Mesenchymal stem cell (in vitro differentiated cells and primary cell): ENCODE measurements around the gene SPEG.

ENCODE experiments used
- DNase-seq: peaks from one replicate; pipeline ENCODE4 v3.0.0-alpha.2; 2013
- H2AFZ ChIP-seq: one replicate; pipeline ENCODE4 v1.6.1; 2013; ENCODE audit warnings: low read depth, mild to moderate bottlenecking, control low read depth, inconsistent platforms, low read length, moderate library complexity
- H2AK5ac ChIP-seq: 2 replicates; pipeline ENCODE4 v1.6.1; 2013; ENCODE audit warnings: low read length, moderate library complexity, mild to moderate bottlenecking, inconsistent platforms; ENCODE audit not compliant: severe bottlenecking
- H2BK120ac ChIP-seq: one replicate; pipeline ENCODE4 v1.6.1; 2013; ENCODE audit warnings: low read depth, mild to moderate bottlenecking, inconsistent platforms, low read length, moderate library complexity
- H2BK12ac ChIP-seq, 2 experiments: one replicate each; pipeline ENCODE4 v1.6.1; 2013; ENCODE audit warnings: inconsistent platforms in 2 of 2, low read length in 2 of 2, mild to moderate bottlenecking in 2 of 2, moderate library complexity in 2 of 2, control low read depth in 1 of 2
- H2BK15ac ChIP-seq: one replicate; pipeline ENCODE4 v1.6.1; 2013; ENCODE audit warnings: mild to moderate bottlenecking, low read depth, inconsistent platforms; ENCODE audit not compliant: poor library complexity, severe bottlenecking
- H2BK5ac ChIP-seq: 2 replicates; pipeline ENCODE4 v1.6.1; 2013; ENCODE audit warnings: low read depth, mild to moderate bottlenecking, low read length, control low read depth, inconsistent platforms; ENCODE audit not compliant: poor library complexity, severe bottlenecking
- H3K14ac ChIP-seq, 2 experiments: one replicate each; pipeline ENCODE4 v1.6.1; 2013; ENCODE audit warnings: inconsistent platforms in 2 of 2, low read length in 2 of 2, control low read depth in 1 of 2, mild to moderate bottlenecking in 1 of 2, moderate library complexity in 1 of 2
- H3K18ac ChIP-seq, 2 experiments: one replicate each; pipeline ENCODE4 v1.6.1; 2013; ENCODE audit warnings: inconsistent platforms in 2 of 2, low read length in 2 of 2, control low read depth in 1 of 2, low read depth in 1 of 2, mild to moderate bottlenecking in 1 of 2
- H3K23ac ChIP-seq, 2 experiments: one replicate each; pipeline ENCODE4 v1.6.1; 2013; ENCODE audit warnings: inconsistent platforms in 2 of 2, low read length in 2 of 2, mild to moderate bottlenecking in 2 of 2, moderate library complexity in 2 of 2, control low read depth in 1 of 2
- H3K27ac ChIP-seq: 2 replicates; pipeline ENCODE4 v1.5.1; 2013; ENCODE audit warnings: mild to moderate bottlenecking, moderate library complexity, low read length, control low read depth, inconsistent platforms; ENCODE audit not compliant: poor library complexity, severe bottlenecking
- H3K27me3 ChIP-seq, 2 experiments: 2 replicates each; pipeline versions ENCODE4 v1.6.1 to v1.7.0; 2013; ENCODE audit warnings: low read length in 2 of 2, mild to moderate bottlenecking in 2 of 2, moderate library complexity in 2 of 2, control low read depth in 1 of 2, inconsistent platforms in 1 of 2; ENCODE audit not compliant: control insufficient read depth in 1 of 2, insufficient read depth in 1 of 2
- H3K36me3 ChIP-seq, 2 experiments: 2 replicates each; pipeline versions ENCODE4 v1.6.1 to v1.7.0; 2013; ENCODE audit warnings: low read length in 2 of 2, control low read depth in 1 of 2, inconsistent platforms in 1 of 2, low read depth in 1 of 2, mild to moderate bottlenecking in 1 of 2; ENCODE audit not compliant: insufficient read depth in 2 of 2, control insufficient read depth in 1 of 2
- H3K4ac ChIP-seq, 2 experiments: one replicate each; pipeline ENCODE4 v1.6.1; 2013; ENCODE audit warnings: inconsistent platforms in 2 of 2, low read length in 2 of 2, mild to moderate bottlenecking in 2 of 2, moderate library complexity in 2 of 2, control low read depth in 1 of 2, low read depth in 1 of 2
- H3K4me1 ChIP-seq: 2 replicates; pipeline ENCODE4 v1.6.1; 2013; ENCODE audit warnings: low read depth, low read length, control low read depth; ENCODE audit not compliant: control insufficient read depth, insufficient read depth
- H3K4me2 ChIP-seq: 2 replicates; pipeline ENCODE4 v1.6.1; 2013; ENCODE audit warnings: low read length, mild to moderate bottlenecking, inconsistent platforms; ENCODE audit not compliant: poor library complexity, severe bottlenecking
- H3K4me3 ChIP-seq, 2 experiments: 2 replicates each; pipeline versions ENCODE4 v1.5.1 to v1.7.0; 2013; ENCODE audit warnings: low read length in 2 of 2, mild to moderate bottlenecking in 2 of 2, control low read depth in 1 of 2, low read depth in 1 of 2; ENCODE audit not compliant: insufficient read depth in 1 of 2
- H3K79me1 ChIP-seq: replicated peaks from 2 replicates; pipeline ENCODE4 v1.6.1; 2013; ENCODE audit warnings: mild to moderate bottlenecking, control low read depth, low read length, inconsistent platforms; ENCODE audit not compliant: poor library complexity, severe bottlenecking
- H3K9ac ChIP-seq: 2 replicates; pipeline ENCODE4 v1.7.0; 2013; ENCODE audit warnings: mild to moderate bottlenecking, low read length, moderate library complexity
- H3K9me3 ChIP-seq: 2 replicates; pipeline ENCODE4 v1.7.0; 2013; ENCODE audit warnings: mild to moderate bottlenecking, low read length; ENCODE audit not compliant: control insufficient read depth
- H4K8ac ChIP-seq: one replicate; pipeline ENCODE4 v1.6.1; 2013; ENCODE audit warnings: inconsistent platforms, mild to moderate bottlenecking, low read length, moderate library complexity
- H4K91ac ChIP-seq: one replicate; pipeline ENCODE4 v1.6.1; 2013; ENCODE audit warnings: mild to moderate bottlenecking, low read length, inconsistent platforms
- WGBS: methylation state at CpG from one replicate; pipeline ENCODE4 v1.1.7; 2013; ENCODE audit warnings: mixed read lengths; 5-methylcytosine and 5-hydroxymethylcytosine counted together

SPEG gene

GRCh38 chr2:219461047-219461514 lies 26.4 kb downstream of the SPEG start:
- Histone ChIP-seq H3K9ac (peak overlapping the region; percentile 20), H3K4me2 (peak overlapping the region; percentile 41), H3K4me3 (no peak overlapping the region), H2AK5ac (peak overlapping the region; percentile 90), H2BK120ac (peak overlapping the region; percentile 86), H3K4me1 (peaks cover 42% of the 10 kb centered on the region), H2BK5ac (no peak overlapping the region), H2AFZ (no peak overlapping the region), H3K14ac (peak overlapping the region in 1 of 2 experiments; percentile 71), H2BK15ac (peak overlapping the region; percentile 95), H3K23ac (no peak overlapping the region), H3K27ac (peak overlapping the region; percentile 30), H3K27me3 (no peaks in the 10 kb centered on the region), H4K91ac (peak overlapping the region; percentile 75), H3K9me3 (no peaks in the 10 kb centered on the region), H3K36me3 (peaks cover 54 to 69% of the 10 kb centered on the region in 2 experiments), H4K8ac (peak overlapping the region; percentile 89), H3K4ac (peak overlapping the region; percentile 29 to 46), H2BK12ac (peak overlapping the region; percentile 79 to 94), H3K79me1 (peaks cover 32% of the 10 kb centered on the region), H3K18ac (peak overlapping the region; percentile 74 to 88)
- 28% methylated on average over 11 of the region's 11 CpGs for WGBS
- DNase-seq: no peak

- Histone ChIP-seq H3K27me3 (no peaks in the 10 kb centered on the region), H3K23ac (no peak overlapping the region), H3K4me3 (no peak overlapping the region), H3K4me1 (peaks cover 42% of the 10 kb centered on the region), H2AFZ (no peak overlapping the region), H3K14ac (peak overlapping the region in 1 of 2 experiments; percentile 71), H3K18ac (peak overlapping the region; percentile 74 to 88), H3K9me3 (no peaks in the 10 kb centered on the region), H3K4ac (peak overlapping the region in 1 of 2 experiments; percentile 26), H2BK5ac (no peak overlapping the region), H3K27ac (peak overlapping the region; percentile 25), H2BK120ac (peak overlapping the region; percentile 42), H3K79me1 (peaks cover 30% of the 10 kb centered on the region), H3K4me2 (no peak overlapping the region), H4K91ac (peak overlapping the region; percentile 75), H3K36me3 (peaks cover 56 to 70% of the 10 kb centered on the region in 2 experiments), H3K9ac (peak overlapping the region; percentile 20), H2AK5ac (peak overlapping the region; percentile 90), H2BK12ac (peak overlapping the region; percentile 79 to 94), H4K8ac (peak overlapping the region; percentile 89), H2BK15ac (peak overlapping the region; percentile 95)
- DNase-seq: no peak
- 91% methylated on average over 14 of the region's 14 CpGs for WGBS
These were observed 27.0 kb downstream of the SPEG start for GRCh38 chr2:219461669-219462068.

GRCh38 chr2:219462349-219462748 lies 27.7 kb downstream of the SPEG start:
- Histone ChIP-seq H2BK15ac (no peak overlapping the region), H2AK5ac (peak overlapping the region; percentile 55), H3K18ac (no peak overlapping the region), H3K36me3 (peaks cover 56 to 71% of the 10 kb centered on the region in 2 experiments), H2AFZ (no peak overlapping the region), H4K8ac (no peak overlapping the region), H2BK5ac (no peak overlapping the region), H3K4me2 (no peak overlapping the region), H3K4ac (no peak overlapping the region), H3K4me3 (no peak overlapping the region), H3K23ac (no peak overlapping the region), H3K27ac (no peak overlapping the region), H2BK120ac (no peak overlapping the region), H2BK12ac (peak overlapping the region in 1 of 2 experiments; percentile 7), H3K14ac (no peak overlapping the region), H3K9ac (no peak overlapping the region), H4K91ac (no peak overlapping the region), H3K9me3 (no peaks in the 10 kb centered on the region), H3K4me1 (peaks cover 42% of the 10 kb centered on the region), H3K79me1 (peaks cover 30% of the 10 kb centered on the region), H3K27me3 (no peaks in the 10 kb centered on the region)
- DNase-seq: no peak
- 91% methylated on average over 9 of the region's 9 CpGs for WGBS

- H2BK12ac ChIP-seq: no peak overlapping the region
- no peak overlapping the region for H3K4me3 ChIP-seq
- no peak overlapping the region for H2AFZ ChIP-seq
- WGBS: 97% methylated on average over 20 of the region's 21 CpGs
- H3K36me3 ChIP-seq: peaks cover 69 to 70% of the 10 kb centered on the region in 2 experiments
- no peak overlapping the region for H3K4ac ChIP-seq
- H2BK5ac ChIP-seq: no peak overlapping the region
- H3K4me1 ChIP-seq: peaks cover 49% of the 10 kb centered on the region
- no peaks in the 10 kb centered on the region for H3K9me3 ChIP-seq
- H3K4me2 ChIP-seq: no peak overlapping the region
- H4K91ac ChIP-seq: no peak overlapping the region
- no peak overlapping the region for H2BK15ac ChIP-seq
- H2AK5ac ChIP-seq: no peak overlapping the region
- H3K27me3 ChIP-seq: no peaks in the 10 kb centered on the region
- H4K8ac ChIP-seq: no peak overlapping the region
- DNase-seq: no peak
- H3K79me1 ChIP-seq: peaks cover 24% of the 10 kb centered on the region
- H3K9ac ChIP-seq: no peak overlapping the region
- no peak overlapping the region for H3K27ac ChIP-seq
- no peak overlapping the region for H2BK120ac ChIP-seq
- H3K18ac ChIP-seq: no peak overlapping the region
- H3K14ac ChIP-seq: no peak overlapping the region
- H3K23ac ChIP-seq: no peak overlapping the region
These were observed 29.8 kb downstream of the SPEG start for GRCh38 chr2:219464286-219465032.
